ENCODE results near the gene MEP1A. TPM values are rescaled to one million over a fixed set of nuclear protein-coding genes. Genes with fewer than 3 reads are reported as not detected.

MEP1A gene
- total and polyA plus RNA-seq, 2 of the 4 experiments (the other 2 are of a cell fraction): not detected

GRCh38 chr6:46793138-46793537 lies at the start of gene MEP1A (continued):
- no peak for TF ChIP-seq ELK1 (IDR thresholded peaks at IDR 0.05; ENCODE audit: borderline replicate concordance, low read depth, low read length)
- TF ChIP-seq MAZ (IDR thresholded peaks at IDR 0.05; ENCODE audit: borderline replicate concordance, low read depth, low read length): no peak

- Histone ChIP-seq H4K91ac (ENCODE audit: insufficient read depth, low read depth, low read length) (no peak overlapping the region), H4K20me1 (ENCODE audit: insufficient read depth, low read length) (no peaks in the 10 kb centered on the region), H2AFZ (replicated peaks; ENCODE audit: low read length, poor library complexity) (no peak overlapping the region), H3K36me3 (ENCODE audit: control insufficient read depth, insufficient read depth, low read length) (no peaks in the 10 kb centered on the region), H3K23ac (ENCODE audit: low read depth, low read length) (no peak overlapping the region), H3K9me3 (ENCODE audit: control insufficient read depth, insufficient read depth, low read length) (no peaks in the 10 kb centered on the region), H3K79me1 (ENCODE audit: low read depth in 1 of 2, low read length in 2 of 2) (no peaks in the 10 kb centered on the region), H3K4me1 (ENCODE audit: control insufficient read depth, insufficient read depth, low read length) (no peaks in the 10 kb centered on the region), H4K8ac (ENCODE audit: low read depth in 2 of 2, low read length in 2 of 2) (no peak overlapping the region), H3K9ac (ENCODE audit: low read depth, low read length) (no peak overlapping the region), H2AK5ac (ENCODE audit: low read depth, low read length) (no peak overlapping the region), H3K4ac (ENCODE audit: low read depth, low read length) (no peak overlapping the region), H4K5ac (ENCODE audit: low read depth, low read length) (no peak overlapping the region), H2AK9ac (replicated peaks; ENCODE audit: low read depth, low read length, poor library complexity) (no peak overlapping the region), H2BK5ac (ENCODE audit: low read depth, low read length, poor library complexity, severe bottlenecking) (no peak overlapping the region), H3K14ac (replicated peaks; ENCODE audit: low read depth, low read length) (no peak overlapping the region), H2BK20ac (ENCODE audit: low read depth, low read length) (no peak overlapping the region), H3K56ac (ENCODE audit: extremely low read depth, insufficient read depth, low read length) (no peak overlapping the region), H3K18ac (ENCODE audit: low read depth, low read length) (no peak overlapping the region), H2BK120ac (ENCODE audit: low read depth, low read length) (no peak overlapping the region), H3K9me1 (ENCODE audit: insufficient read depth, low read length) (no peaks in the 10 kb centered on the region), H3K27ac (ENCODE audit: insufficient read depth, low read length) (no peak overlapping the region), H3K27me3 (ENCODE audit: control insufficient read depth, insufficient read depth, low read length) (no peaks in the 10 kb centered on the region), H3K4me2 (ENCODE audit: low read depth, low read length) (no peak overlapping the region), H3K4me3 (ENCODE audit: insufficient read depth, low read depth, low read length) (no peak overlapping the region), H2BK15ac (ENCODE audit: low read depth, low read length) (no peak overlapping the region)
- in situ Hi-C loops (cut with MboI; ENCODE audit: low sequenced_read_pairs): no loop called here
- WGBS, 2 experiments (ENCODE audit: extremely low coverage in 2 of 2, insufficient read length in 1 of 2): no CpG with 5 or more reads among the region's 1 CpG
- no TSS peak for BruUV-seq (replicated peaks)
- ChIA-PET POLR2A (ENCODE audit: unreplicated experiment) (no interaction called here), CTCF (no interaction called here)
- dilution Hi-C loops (cut with HindIII; ENCODE audit: low sequenced_read_pairs, unreplicated experiment): no loop called here
- no peak for ATAC-seq (ENCODE audit: low read depth)
- intact Hi-C loops (cut with micrococcal nuclease): no loop called here
- DNase-seq: no peak
- no peak for TF ChIP-seq RAD21 (IDR thresholded peaks at IDR 0.05; ENCODE audit: low read length)
- no peak for TF ChIP-seq CEBPB (IDR thresholded peaks at IDR 0.05; ENCODE audit: low read depth, low read length)
- TF ChIP-seq CTCF (conservative IDR thresholded peaks at IDR 0.05; ENCODE audit: low read depth, low read length): no peak
- no peak for TF ChIP-seq BHLHE40 (IDR thresholded peaks at IDR 0.05; ENCODE audit: low read depth, low read length)
- no peak for TF ChIP-seq RFX5 (IDR thresholded peaks at IDR 0.05; ENCODE audit: low read depth, low read length)
- no peak for TF ChIP-seq ELK1 (IDR thresholded peaks at IDR 0.05; ENCODE audit: borderline replicate concordance, low read depth, low read length)
- no peak for TF ChIP-seq POLR2A (IDR thresholded peaks at IDR 0.05; ENCODE audit: low read depth, low read length)
- TF ChIP-seq USF2 (IDR thresholded peaks at IDR 0.05; ENCODE audit: low read depth, low read length): no peak
- no peak for TF ChIP-seq NFE2L2 (IDR thresholded peaks at IDR 0.05; ENCODE audit: low read depth, low read length)
- TF ChIP-seq CHD1 (IDR thresholded peaks at IDR 0.05; ENCODE audit: low read depth, low read length): no peak
These were observed 49.6 kb upstream of the MEP1A start for GRCh38 chr6:46743425-46744158.

Data from IMR-90 (cell line).